Measurements from ENCODE around the gene WNT9A.

DNA sequence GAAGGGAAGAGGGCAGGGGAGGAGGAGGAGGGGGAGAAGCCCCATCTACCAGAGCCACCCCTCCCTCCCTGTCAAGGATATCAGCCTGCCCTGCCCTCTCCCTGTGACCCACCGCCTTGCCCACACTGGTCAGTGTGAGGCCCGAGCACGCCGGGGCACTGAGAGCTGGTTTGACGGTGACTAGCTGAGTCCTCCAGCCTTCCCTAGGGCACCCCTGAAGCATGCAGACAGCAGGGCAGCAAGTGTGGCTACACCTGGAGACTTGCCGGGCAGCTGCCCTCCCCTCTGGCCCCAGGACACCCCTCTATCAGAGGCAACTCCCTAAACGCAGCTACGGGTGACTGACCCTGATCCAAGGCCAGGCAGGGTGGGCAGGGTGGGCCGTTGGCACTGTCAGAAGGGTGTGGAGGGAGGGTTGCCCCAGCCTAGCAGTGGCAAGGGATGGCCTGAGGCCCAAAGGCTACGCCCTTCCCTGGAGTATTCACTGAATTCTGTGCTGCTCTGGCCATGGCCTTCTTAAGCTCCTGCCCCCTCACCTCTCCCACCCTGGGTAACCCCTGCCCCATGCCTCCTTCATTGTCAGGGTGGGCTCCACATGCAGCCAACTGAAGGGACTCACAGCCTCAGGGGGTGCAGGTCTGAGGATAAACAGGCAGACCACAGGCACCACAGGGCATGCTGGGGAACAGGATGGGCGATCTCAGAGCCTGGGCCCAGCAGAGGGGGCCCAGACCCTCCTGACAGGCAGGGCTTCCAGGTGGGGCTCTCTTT lies 19.6 kb downstream of the WNT9A start:
- TF ChIP-seq, protein P1, sequence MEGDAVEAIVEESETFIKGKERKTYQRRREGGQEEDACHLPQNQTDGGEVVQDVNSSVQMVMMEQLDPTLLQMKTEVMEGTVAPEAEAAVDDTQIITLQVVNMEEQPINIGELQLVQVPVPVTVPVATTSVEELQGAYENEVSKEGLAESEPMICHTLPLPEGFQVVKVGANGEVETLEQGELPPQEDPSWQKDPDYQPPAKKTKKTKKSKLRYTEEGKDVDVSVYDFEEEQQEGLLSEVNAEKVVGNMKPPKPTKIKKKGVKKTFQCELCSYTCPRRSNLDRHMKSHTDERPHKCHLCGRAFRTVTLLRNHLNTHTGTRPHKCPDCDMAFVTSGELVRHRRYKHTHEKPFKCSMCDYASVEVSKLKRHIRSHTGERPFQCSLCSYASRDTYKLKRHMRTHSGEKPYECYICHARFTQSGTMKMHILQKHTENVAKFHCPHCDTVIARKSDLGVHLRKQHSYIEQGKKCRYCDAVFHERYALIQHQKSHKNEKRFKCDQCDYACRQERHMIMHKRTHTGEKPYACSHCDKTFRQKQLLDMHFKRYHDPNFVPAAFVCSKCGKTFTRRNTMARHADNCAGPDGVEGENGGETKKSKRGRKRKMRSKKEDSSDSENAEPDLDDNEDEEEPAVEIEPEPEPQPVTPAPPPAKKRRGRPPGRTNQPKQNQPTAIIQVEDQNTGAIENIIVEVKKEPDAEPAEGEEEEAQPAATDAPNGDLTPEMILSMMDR (IDR thresholded peaks at IDR 0.05; ENCODE audit: low read depth, low read length, poor library complexity, severe bottlenecking), result no peak
- TF ChIP-seq EZH2phosphoT487 (IDR thresholded peaks at IDR 0.05; ENCODE audit: borderline replicate concordance, low read length), result no peak
